Activated T-cell treated with anti-CD3 and anti-CD28 coated beads, Interleukin-2, amount 50 U/mL, for 24 hours (primary cell): ENCODE results near the gene DENND1A.
"Not testable (repeated sequence)": the region's sequence is repeated elsewhere in the genome, so short reads cannot be mapped to it uniquely, and the experiment has no call there.

Experiments
- DNase-seq: peaks from one replicate; pipeline ENCODE4 v3.0.0-alpha.2; 2020
- H3K27ac Mint-ChIP-seq: 2 replicates; pipeline ENCODE4 v1.8.0; 2020; ENCODE audit warnings: mild to moderate bottlenecking, mixed read lengths
- H3K27me3 Mint-ChIP-seq: 2 replicates; pipeline ENCODE4 v1.8.0; 2020; ENCODE audit warnings: mixed read lengths
- H3K36me3 Mint-ChIP-seq: 2 replicates; pipeline ENCODE4 v1.8.0; 2020; ENCODE audit warnings: low read depth, mixed read lengths
- H3K4me1 Mint-ChIP-seq: 2 replicates; pipeline ENCODE4 v1.8.0; 2020; ENCODE audit warnings: low read depth, mixed read lengths
- H3K4me3 Mint-ChIP-seq: 2 replicates; pipeline ENCODE4 v1.8.0; 2020; ENCODE audit warnings: mild to moderate bottlenecking, moderate library complexity, mixed read lengths
- H3K9me3 Mint-ChIP-seq: 2 replicates; pipeline ENCODE4 v1.8.0; 2020; ENCODE audit warnings: mixed read lengths

Gene DENND1A

DNA sequence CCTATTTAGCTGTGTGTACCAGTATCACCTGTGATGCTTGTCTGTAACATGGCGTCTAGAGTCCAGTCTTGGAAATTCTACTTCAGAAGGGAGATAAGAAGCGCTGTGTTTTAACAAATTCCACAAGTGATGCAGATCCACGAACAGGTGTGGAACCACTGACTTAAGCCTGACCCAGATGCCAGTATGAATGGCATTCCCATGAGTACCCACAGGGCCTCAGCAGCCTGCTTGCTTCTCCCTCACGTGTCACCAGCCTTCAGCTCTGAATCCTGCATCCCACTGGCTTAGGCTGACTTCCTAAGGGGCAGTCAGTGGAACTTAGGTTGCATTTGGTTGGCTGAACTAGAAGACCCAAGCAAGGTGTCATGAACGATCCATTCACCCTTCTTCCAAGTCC is 8.5 kb upstream of the DENND1A start:
- H3K9me3 Mint-ChIP-seq, result peaks cover 4% of the 10 kb centered on the region
- no peak overlapping the region for H3K4me3 Mint-ChIP-seq
- DNase-seq, result no peak
- H3K4me1 Mint-ChIP-seq, result no peaks in the 10 kb centered on the region
- H3K27me3 Mint-ChIP-seq, result peaks cover 35% of the 10 kb centered on the region
- no peaks in the 10 kb centered on the region for H3K36me3 Mint-ChIP-seq
- no peak overlapping the region for H3K27ac Mint-ChIP-seq

DNA sequence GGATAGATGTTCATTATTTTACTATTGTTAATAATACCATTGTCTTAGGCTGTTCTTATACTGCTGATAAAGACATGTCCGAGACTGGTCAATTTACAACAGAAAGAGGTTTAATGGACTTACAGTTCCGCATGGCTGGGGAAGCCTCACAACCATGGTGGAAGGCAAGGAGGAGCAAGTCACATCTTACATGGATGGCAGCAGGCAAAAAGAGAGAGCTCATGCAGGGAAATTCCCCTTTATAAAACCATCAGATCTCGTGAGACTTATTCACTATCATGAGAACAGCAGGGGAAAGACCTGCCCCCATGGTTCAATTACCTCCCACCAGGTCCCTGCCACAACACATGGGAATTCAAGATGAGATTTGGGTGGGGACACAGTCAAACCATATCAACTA is 6.6 kb upstream of the DENND1A start:
- H3K36me3 Mint-ChIP-seq, H3K9me3 Mint-ChIP-seq, H3K4me1 Mint-ChIP-seq, H3K4me3 Mint-ChIP-seq, DNase-seq, H3K27ac Mint-ChIP-seq: not testable (repeated sequence)
- H3K27me3 Mint-ChIP-seq, result peaks cover 37% of the 10 kb centered on the region

DNA sequence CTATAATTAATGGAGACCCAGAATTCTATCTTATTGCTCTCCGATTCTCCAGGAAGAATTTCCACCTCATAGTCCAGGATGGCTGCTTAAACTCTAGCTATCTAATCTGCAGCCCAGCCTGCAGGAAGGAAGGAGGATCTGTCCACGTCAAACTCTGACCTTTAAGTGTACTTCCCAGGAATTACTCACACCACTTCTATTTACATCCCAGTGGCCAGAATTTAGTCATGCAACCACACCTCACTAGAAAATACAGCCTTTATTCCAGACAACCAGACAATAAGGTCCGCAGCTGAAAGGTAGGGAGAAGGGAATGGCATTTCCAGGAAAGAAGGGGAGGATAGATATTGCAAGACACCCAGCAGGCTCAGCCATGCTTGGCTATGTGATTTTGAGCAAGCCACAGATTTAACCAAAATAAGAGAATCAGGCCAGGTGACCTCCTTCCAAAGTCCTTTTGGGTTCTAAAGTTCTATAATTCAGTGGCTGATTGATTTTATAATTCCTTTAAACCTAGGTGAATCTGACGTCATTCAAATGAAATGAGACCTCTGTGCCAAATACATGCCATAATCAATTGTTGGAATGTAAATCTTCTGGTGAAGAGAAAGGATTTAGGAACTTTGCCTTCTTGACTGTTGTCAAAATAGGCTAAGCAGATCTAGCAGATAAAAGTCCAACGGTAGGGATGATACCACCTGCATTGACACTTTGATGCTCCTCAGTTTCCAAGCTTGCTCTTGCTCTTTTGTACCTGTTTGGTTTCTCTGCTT is 3.7 kb upstream of the DENND1A start:
- Mint-ChIP-seq H3K27ac (no peak overlapping the region), H3K9me3 (peaks cover 4% of the 10 kb centered on the region), H3K4me1 (peaks cover 13% of the 10 kb centered on the region), H3K4me3 (no peak overlapping the region), H3K27me3 (peaks cover 29% of the 10 kb centered on the region), H3K36me3 (peaks cover 5% of the 10 kb centered on the region)
- no peak for DNase-seq

DNA sequence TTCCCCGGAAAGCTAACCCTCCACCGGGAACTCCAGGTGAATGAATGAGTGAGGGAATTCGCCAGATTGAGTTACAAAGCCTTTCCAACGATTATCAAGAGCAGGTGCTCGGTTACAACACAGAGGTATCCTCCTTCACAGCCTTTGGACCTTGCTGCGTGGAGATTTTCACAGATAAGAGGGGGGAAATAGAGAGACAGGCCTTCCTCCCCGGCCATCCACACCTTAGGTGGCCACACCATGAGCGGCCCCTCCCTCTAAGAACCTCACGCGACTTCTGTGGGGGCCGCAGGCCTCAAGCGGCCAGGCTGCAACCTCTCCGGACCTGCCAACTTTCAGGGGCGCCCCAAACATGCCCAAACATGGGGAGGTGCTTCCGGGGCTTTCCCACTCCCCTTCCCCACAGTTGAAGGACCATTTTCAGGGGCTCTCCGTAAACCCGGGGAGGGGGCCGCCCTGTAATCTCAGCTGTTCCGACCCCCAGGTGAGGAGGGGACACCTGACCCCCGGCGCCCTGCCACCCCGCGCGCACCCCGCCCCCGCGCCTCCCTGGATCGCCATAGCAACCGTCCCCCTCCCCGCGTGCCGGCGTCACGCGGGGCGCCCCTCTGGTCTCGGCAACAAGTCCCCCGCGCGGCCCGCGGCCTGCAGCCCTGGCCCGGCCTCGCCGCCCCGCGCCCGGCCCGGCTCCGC is 603 bp downstream of the DENND1A start:
- peak overlapping the region; percentile 87 for H3K27ac Mint-ChIP-seq
- H3K4me1 Mint-ChIP-seq, result peaks cover 38% of the 10 kb centered on the region
- no peak for DNase-seq

DNA sequence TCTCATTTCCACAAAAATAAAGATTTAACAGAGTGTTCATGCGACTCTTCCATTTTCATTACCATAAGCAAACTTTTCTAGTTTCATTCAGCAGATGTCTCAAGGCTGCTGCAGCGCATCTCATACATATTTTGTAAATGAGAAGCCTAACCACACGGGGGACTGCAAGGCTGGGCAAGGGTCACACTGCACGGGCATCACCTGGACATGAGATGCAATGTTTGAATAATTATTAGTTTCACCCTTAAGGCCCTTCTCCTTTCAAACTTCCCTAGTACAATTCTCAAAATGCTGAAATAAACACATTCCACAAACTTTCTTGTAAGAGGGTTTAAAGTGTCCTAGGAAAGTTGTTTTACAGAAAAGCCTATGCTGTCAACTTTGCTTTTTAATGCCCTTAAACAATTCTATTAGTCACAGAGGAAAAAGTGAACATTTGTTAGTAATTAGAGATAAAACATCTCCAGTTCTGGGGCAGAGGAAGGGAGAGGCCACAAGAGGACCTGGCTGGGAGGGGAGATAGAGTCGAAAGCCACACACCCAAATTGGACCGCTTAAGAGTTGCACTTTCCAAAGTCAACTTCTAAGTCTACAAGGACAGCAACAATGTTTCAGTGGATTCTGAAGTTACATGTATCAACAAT is 1.3 kb downstream of the DENND1A start:
- peak overlapping the region; percentile 87 for H3K27ac Mint-ChIP-seq
- peak overlapping the region; percentile 84 for H3K4me3 Mint-ChIP-seq
- H3K9me3 Mint-ChIP-seq, result no peaks in the 10 kb centered on the region
- no peak for DNase-seq
- H3K27me3 Mint-ChIP-seq, result peaks cover 4% of the 10 kb centered on the region
- H3K36me3 Mint-ChIP-seq, result peaks cover 18% of the 10 kb centered on the region
- peaks cover 38% of the 10 kb centered on the region for H3K4me1 Mint-ChIP-seq

More for the DNA sequence above, 603 bp downstream of the DENND1A start:
- Mint-ChIP-seq H3K36me3 (peaks cover 18% of the 10 kb centered on the region), H3K27me3 (peaks cover 4% of the 10 kb centered on the region), H3K9me3 (no peaks in the 10 kb centered on the region), H3K4me3 (peak overlapping the region; percentile 84)

DNA sequence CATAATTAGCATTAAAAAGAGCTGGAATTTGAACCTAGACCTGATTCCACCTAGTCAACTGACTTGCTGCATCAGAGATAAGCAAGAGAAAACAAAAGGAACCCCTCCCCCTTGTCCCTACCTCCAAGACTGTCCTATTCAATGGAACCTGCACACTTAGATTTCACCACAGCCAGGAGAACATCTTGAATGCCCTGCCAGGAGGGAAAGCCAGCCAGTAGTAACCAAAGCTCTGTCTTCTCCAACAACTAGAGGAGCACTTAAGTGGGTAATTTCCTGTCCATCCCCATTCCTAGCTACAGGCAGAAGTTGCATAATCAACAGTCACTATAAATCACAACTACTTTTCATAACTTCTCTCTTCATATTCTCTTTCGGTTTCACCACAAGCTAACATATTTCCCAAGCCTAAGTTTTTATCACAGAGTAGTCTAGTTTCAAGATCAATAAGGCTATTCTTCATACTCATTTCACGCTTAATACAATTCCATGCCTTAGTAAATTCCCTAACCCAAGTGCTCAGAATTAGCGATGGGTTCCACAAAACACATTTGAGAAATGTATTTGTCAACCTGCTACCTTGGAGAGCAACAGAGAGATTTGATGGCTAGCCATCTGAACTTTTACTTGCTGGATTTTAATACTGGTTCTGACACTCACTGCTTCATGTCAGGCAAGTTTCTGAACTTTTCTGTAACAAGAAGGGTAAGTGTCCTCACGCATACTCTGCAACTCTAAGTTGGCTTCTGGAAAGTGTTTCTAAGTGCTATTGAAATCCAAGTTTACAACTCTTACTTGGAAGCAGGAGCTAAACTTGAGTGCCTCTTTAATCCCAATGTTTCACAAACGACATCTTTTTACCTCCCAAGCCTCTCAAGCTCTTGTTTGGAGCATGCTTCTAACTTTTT is 2.0 kb downstream of the DENND1A start:
- no peaks in the 10 kb centered on the region for H3K27me3 Mint-ChIP-seq
- peak overlapping the region; percentile 84 for H3K4me3 Mint-ChIP-seq
- DNase-seq, result no peak
- H3K4me1 Mint-ChIP-seq, result peaks cover 38% of the 10 kb centered on the region
- H3K27ac Mint-ChIP-seq, result peak overlapping the region; percentile 87
- H3K36me3 Mint-ChIP-seq, result peaks cover 18% of the 10 kb centered on the region
- H3K9me3 Mint-ChIP-seq, result no peaks in the 10 kb centered on the region

DNA sequence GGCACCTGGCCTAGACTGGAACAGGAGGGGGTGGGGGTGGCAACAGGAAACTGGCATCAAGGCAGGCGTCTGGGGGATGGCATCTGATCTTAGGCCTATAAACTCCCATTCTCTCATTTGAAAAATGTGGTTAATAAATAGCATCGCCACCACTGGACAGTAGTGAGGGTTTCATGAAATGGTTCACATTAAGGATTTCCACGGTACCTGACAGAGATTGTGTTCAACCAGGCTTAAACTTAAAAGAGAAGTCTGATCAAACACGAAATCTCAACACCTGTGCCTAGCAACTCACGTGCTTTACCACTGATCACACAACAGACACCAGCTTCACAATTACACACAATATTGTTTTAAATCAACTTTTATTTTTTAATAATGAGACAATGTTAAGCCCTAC is 3.0 kb downstream of the DENND1A start:
- no peaks in the 10 kb centered on the region for H3K9me3 Mint-ChIP-seq
- no peak overlapping the region for H3K4me3 Mint-ChIP-seq
- peaks cover 38% of the 10 kb centered on the region for H3K4me1 Mint-ChIP-seq
- DNase-seq, result no peak
- H3K27me3 Mint-ChIP-seq, result no peaks in the 10 kb centered on the region
- peaks cover 18% of the 10 kb centered on the region for H3K36me3 Mint-ChIP-seq
- no peak overlapping the region for H3K27ac Mint-ChIP-seq

DNA sequence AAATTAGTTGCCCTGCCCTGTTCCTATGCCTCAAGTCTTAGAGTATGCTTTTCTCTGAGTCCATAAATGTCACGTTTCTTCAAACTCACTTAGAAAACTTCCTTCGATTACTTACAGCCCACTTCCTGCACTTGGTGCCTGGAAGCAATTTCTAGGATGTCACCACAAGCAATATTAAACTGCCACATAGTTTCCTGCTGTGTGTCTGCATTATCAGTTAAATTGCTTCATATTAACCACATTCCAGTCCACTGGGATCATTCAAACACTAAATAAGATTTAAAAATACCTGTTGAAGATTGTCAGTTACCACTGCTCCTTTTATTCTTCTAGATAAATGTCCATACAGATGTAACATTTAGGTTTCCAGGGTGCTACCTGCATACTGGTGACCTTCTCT is 4.1 kb downstream of the DENND1A start:
- Mint-ChIP-seq H3K4me1 (peaks cover 42% of the 10 kb centered on the region), H3K27ac (no peak overlapping the region), H3K4me3 (no peak overlapping the region), H3K9me3 (no peaks in the 10 kb centered on the region), H3K27me3 (no peaks in the 10 kb centered on the region), H3K36me3 (peaks cover 18% of the 10 kb centered on the region)
- DNase-seq, result no peak

DNA sequence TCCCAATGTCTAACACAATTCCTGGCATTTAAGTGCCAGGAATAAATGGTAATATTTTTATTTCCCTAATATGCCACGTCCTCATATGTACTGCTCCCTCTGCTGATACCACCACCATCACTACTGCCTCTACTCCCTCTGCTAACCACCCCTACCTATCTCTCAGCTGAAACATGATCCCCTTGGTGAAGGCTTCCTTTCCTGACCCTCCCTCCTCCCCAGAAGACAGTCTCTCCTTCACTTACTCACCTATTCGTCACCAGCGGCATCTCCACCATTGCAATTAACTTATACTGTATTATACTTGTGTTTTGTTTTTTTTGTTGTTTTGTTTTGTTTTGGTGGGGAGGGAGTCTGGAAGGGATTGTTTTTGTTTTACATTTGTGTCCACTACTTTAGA is 4.8 kb downstream of the DENND1A start:
- peaks cover 36% of the 10 kb centered on the region for H3K4me1 Mint-ChIP-seq
- H3K36me3 Mint-ChIP-seq, result peaks cover 19% of the 10 kb centered on the region
- H3K4me3 Mint-ChIP-seq, result no peak overlapping the region

DNA sequence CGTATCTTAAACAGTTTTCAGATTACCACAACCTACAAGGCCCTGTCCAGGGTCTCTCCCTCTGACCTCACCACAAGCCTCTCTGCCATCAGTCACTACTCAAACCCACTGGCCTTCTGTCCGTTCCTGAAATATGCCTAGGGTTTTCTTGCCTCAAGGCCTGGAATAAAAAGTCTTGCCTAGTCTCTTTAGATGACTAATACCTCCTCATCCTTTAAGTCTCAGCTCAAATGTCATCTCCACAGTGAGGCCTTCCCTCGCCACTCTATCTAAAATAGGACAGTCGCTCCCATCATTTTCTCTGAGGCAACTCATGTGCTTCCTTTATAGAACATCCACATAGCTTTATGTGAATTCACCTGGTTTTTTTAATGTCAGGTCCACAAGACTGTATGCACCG is 5.2 kb downstream of the DENND1A start:
- no peak overlapping the region for H3K4me3 Mint-ChIP-seq
- no peak for DNase-seq
- H3K27me3 Mint-ChIP-seq, result no peaks in the 10 kb centered on the region
- peaks cover 19% of the 10 kb centered on the region for H3K36me3 Mint-ChIP-seq
- no peaks in the 10 kb centered on the region for H3K9me3 Mint-ChIP-seq
- H3K27ac Mint-ChIP-seq, result no peak overlapping the region
- H3K4me1 Mint-ChIP-seq, result peaks cover 35% of the 10 kb centered on the region

More for the DNA sequence above, 4.8 kb downstream of the DENND1A start:
- H3K9me3 Mint-ChIP-seq, result no peaks in the 10 kb centered on the region
- H3K27me3 Mint-ChIP-seq, result no peaks in the 10 kb centered on the region
- no peak overlapping the region for H3K27ac Mint-ChIP-seq
- DNase-seq, result no peak

DNA sequence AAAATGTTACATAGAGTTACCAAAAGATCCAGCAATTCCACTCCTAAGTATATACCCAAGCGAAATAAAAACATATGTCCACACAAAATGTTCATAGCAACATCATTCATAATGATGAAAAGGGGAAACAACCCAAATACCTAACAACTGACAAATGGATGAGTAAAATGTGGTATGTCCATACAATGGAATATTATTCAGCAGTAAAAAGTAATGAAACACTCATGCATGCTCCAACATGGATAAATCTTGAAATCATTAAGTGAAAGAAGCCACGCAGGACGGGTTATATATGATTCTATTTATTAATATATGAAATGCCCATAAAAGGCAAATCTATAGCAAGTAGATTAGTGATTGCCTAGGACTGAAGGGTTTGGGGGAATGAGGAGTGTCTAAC is 6.0 kb downstream of the DENND1A start:
- no peak overlapping the region for H3K27ac Mint-ChIP-seq
- H3K9me3 Mint-ChIP-seq, result no peaks in the 10 kb centered on the region
- peaks cover 14% of the 10 kb centered on the region for H3K36me3 Mint-ChIP-seq
- DNase-seq, result no peak
- H3K4me3 Mint-ChIP-seq, result no peak overlapping the region
- H3K27me3 Mint-ChIP-seq, result no peaks in the 10 kb centered on the region
- peaks cover 33% of the 10 kb centered on the region for H3K4me1 Mint-ChIP-seq

DNA sequence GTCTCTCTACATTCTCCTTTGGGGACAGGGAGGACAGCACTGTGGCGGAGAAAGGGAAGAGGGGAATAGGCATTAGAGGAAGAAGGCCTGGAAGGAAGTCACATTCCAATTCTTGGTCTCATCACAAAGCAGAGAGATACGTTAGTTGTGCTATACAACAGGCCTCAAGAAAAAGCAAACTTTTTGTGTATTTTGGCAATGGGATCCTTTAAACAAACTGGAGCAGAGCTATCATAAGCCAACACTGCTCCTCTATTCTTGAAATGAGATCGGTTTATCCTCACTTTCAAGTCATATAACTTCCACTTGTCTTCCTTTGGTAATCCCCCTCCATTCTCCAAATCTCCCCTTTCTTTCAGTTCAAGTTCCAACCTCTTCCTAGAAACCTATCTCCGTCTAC is 6.5 kb downstream of the DENND1A start:
- H3K36me3 Mint-ChIP-seq, result peaks cover 16% of the 10 kb centered on the region
- peaks cover 28% of the 10 kb centered on the region for H3K4me1 Mint-ChIP-seq
- no peak overlapping the region for H3K4me3 Mint-ChIP-seq
- no peak for DNase-seq
- no peak overlapping the region for H3K27ac Mint-ChIP-seq
- H3K9me3 Mint-ChIP-seq, result no peaks in the 10 kb centered on the region
- no peaks in the 10 kb centered on the region for H3K27me3 Mint-ChIP-seq

DNA sequence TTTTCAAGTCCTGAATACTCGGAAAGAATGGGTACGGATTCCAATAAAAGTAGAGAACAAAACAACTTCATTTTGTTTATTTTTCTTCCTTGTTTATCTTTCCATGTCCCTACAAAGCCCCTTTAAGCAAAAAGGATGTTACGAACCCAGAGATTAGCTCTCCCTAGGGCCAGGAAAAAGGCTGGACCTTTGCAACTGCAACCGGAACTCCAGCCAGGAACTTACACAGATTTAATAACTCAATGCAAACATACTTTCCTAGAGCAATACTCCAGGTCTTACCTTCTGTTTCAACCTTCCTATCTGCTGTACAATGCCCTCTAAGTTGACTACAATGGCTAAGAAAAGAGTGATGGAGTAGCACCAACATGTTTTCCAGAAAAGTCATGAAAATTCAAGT is 7.0 kb downstream of the DENND1A start:
- Mint-ChIP-seq H3K36me3 (peaks cover 14% of the 10 kb centered on the region), H3K4me3 (no peak overlapping the region), H3K27me3 (no peaks in the 10 kb centered on the region), H3K27ac (no peak overlapping the region), H3K9me3 (no peaks in the 10 kb centered on the region), H3K4me1 (peaks cover 23% of the 10 kb centered on the region)
- no peak for DNase-seq

DNA sequence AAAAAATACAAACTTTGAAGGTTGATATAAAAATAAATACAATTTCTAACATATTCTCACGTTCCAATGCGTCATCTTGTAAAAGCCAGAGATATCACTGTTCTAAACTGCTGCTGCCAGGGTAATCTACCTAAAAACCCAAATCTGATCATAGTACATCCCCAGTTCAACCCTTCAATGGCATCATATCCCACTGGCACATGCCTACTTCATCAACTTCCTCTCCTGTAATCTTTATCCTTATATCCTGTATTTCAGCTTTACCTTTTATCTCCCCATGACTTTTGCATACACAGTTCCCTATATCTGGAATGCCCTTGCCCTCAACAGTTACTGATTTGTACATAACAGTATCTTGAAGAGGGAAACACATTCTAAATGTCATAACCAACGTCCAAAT is 7.5 kb downstream of the DENND1A start:
- H3K4me3 Mint-ChIP-seq, result no peak overlapping the region
- H3K9me3 Mint-ChIP-seq, result no peaks in the 10 kb centered on the region
- no peak for DNase-seq
- peaks cover 18% of the 10 kb centered on the region for H3K4me1 Mint-ChIP-seq
- H3K27me3 Mint-ChIP-seq, result no peaks in the 10 kb centered on the region
- H3K36me3 Mint-ChIP-seq, result peaks cover 12% of the 10 kb centered on the region
- no peak overlapping the region for H3K27ac Mint-ChIP-seq
